HG03575 (cell line): ENCODE results near the gene SPATA13.

Experiments
- ATAC-seq: cut with Tn5 transposase; IDR thresholded peaks from one replicate; pipeline ENCODE4 v1.9.1; 2021; ENCODE audit not compliant: unreplicated experiment, insufficient number of reproducible peaks, low FRiP score; ENCODE audit errors: extremely low read depth

Gene SPATA13

DNA sequence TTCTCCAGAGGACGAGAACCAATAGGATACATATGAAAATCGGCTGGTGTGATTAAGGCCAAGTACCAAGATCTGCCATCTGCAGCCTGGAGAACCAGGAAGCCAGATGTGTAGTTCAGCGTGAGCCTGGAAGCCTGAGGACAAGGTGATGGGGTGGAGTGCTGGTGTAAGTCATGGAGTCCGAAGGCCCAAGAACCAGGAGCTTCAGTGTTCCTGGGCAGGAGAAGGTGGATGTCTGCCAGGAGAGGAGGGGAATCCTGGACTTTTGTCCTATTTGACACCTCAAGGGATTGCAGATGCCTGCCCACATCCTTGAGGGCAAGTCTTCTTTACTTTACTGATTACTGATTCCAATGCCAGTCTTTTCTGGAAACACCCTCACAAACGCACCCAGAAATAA is 71.5 kb downstream of the SPATA13 start:
- ATAC-seq: no peak

DNA sequence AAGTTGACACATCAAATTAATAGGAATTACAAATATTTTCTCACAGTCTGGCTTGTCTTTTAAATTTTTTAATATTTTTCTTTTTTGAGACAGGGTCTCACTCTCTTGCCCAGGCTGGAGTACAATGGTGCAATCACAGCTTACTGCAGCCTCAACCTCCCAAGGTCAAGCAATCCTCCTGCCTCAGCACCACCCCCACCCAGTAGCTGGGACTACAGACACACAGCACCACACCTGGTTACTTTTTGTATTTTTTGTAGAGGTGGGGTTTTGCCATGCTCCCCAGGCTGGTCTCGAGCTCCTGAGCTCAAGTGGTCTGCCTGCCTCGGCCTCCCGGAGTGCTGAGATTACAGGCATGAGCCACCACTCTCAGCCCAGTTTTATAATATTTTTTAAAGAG is 72.0 kb downstream of the SPATA13 start:
- ATAC-seq: no peak

DNA sequence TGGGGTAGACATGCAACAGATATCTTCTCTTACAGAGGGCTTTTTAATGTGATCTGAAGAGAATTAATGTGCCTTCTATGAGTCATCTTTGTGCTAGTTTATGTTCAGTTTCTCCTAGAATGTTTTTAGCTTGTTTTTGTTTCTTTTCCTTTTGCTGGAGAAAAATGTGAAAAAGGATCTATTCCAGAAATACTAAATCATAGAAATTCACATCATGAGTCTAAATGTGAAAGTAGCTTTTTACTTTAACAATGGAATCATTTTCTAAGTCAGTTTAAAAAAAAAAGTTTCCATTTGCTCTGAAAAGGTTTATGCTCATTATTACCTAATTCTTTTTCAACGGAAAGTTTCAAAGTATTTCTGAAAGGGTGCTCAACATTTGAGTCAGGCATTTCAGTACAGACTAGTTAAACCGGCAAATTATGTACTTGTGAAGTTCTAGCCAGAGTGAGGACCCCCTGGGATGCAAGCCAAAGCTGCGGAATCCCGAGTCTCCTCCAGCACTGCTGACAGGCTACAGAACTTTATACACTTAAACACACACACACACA is 72.9 kb downstream of the SPATA13 start:
- ATAC-seq: no peak

DNA sequence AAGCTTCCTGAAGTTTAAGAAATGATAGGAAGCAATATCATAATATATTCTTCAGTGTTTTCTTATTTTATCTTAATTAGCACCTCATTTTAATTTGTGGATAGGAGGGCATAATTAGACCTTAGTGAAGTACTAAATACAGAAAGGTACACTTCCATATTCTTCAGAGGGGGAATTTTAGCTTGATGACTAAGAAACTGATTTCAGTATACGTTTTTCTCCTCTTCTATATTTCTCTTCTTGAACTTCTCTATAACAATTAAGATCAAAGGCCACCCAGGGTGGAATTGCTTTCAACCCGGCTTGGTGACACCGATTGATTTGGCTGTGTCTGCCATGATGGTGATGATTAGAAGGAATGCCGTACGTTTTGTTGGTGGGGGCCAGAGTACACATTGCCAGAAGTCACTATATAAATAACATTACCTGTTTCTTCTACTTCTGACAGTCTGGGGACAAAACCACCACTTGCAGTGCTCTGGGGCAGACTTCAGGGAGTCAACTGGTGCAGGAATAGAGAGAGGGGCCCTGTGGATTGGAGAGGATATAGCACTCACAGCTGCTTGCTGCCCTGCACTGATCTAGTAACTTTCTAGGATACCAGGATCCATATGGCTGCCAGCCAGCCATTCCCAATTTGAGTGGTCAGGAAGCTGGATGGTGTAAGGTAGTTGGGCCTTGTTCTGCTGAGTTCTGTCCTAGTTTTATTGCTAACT is 73.8 kb downstream of the SPATA13 start:
- no peak for ATAC-seq

DNA sequence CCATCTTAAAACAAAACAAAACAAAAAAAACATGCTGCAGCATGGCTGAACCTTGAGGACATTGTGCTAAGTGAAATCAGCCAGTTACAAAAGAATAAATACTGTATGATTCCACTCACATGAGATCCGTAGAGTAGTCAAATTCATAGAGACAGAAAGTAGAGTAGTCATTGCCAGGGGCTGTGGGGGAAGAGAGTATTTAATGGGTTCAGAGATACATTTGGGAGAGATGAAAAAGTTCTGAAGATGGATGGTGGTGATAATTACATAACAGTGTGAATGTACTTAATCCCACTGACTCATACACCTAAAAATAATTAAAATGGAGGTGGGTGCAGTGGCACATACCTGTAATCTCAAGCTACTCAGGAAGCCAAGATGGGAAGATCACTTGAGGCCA is 76.8 kb downstream of the SPATA13 start:
- no peak for ATAC-seq

DNA sequence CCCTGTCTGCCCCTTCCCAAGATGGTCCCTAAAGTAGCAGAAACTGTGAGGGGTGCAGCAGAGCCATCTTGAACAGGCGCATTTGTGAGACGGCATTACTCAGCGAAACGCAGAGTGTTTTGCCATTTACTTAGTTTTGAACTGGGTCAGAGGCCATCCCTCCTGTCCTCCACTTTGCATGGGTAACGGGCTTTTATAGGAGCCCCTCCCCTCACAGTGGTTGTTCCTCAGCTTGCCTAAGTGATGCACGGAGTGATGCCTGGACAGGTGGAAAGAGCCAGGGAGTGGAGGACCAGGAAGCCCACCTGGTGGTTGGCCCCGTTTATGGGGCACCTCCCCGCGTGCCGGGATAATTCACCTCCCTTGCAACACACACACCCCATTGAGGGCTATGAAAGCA is 80.8 kb downstream of the SPATA13 start:
- no peak for ATAC-seq

DNA sequence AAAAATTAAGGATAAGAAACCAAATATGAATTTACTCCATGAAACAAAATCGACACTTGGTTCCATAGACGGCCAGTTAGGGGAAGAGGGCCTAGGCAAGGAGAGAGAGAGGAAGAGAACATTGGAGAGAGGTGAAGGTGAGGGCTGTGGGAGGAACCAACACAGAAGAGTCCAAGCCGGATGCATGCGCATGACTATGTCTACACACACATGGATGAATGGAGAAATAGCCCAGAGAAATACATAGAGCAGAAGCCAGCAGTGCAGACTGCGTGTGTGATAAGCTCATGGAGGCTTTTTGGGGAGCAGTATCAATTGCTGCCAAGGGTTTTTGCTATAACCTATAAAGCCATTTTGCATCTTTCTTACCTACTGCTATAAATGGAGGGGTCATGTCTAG is 81.6 kb downstream of the SPATA13 start:
- no peak for ATAC-seq

DNA sequence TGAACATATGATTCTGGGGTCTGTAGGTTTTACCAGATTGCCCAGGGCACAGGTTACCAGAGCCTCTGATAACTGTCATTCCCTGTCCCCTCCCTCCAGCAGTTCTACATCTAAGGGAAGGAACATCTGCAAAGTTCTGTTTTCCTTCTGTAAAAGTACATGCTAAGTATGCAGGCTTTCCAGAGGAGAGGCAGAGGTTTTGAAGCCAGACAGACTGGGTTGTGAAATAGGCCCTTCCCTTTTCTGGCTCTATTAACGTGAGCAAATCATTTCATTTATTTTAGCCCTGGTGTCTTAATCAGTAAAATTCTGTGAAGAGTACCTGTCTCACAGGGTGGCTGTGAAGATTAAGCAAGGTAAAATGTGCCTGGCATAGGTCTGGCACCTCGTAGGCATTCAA is 82.8 kb downstream of the SPATA13 start:
- no peak for ATAC-seq

DNA sequence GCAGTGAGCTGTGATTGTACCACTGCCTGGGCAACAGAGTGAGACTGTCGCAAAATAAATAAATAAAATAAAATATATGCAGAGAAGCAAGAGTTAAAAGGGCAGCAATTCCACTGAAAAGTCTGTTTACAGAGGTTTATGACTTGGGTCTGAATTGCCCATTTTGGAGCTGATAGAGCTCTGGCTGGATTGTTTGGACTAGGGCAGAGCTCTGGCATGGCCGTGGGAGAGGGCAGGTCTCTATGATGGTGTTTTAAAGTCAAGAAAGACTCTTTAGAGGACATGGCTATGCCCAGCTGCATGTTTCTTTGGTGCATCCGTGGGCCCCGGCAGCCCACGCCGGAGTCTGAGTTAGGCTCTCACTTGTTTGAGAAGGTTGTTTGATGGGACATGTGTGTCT is 84.3 kb downstream of the SPATA13 start:
- ATAC-seq: no peak

DNA sequence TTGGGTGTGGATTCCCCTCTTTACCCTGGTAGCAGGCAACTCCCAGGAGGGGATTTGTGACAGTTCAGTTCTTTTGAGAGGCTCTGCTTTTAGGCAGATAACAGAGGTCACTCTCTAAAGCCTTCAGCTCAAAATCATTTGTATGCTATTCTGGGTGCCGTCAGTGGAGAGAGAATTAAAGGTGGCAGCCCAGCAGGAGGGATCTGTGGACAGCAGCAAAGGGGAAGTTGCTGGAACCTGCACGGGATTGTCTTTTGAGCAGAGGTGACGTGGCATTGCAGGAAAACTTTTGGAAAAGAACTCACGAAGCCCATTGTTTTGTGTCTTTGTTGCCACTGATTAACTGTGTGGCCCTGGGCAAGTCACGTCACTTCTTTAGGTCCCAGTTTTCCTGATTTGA is 86.5 kb downstream of the SPATA13 start:
- no peak for ATAC-seq

DNA sequence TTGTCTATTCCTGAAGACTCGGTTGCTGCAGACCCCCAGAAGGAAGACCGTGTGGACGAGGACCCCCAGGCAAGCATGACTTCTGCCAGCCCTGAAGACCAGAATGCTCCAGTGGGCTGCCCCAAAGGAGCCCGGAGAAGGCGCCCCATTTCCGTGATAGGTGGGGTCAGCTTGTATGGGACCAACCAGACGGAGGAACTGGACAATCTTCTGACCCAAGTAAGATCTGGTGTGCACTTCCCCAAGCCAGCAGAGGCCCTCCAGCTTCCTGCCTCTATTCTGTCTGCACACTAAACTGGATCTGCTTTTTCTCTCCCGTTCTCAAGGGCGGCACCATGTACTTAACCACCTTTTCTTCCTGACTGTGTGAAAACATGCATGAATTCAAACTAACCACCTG is 89.1 kb downstream of the SPATA13 start:
- ATAC-seq: no peak

DNA sequence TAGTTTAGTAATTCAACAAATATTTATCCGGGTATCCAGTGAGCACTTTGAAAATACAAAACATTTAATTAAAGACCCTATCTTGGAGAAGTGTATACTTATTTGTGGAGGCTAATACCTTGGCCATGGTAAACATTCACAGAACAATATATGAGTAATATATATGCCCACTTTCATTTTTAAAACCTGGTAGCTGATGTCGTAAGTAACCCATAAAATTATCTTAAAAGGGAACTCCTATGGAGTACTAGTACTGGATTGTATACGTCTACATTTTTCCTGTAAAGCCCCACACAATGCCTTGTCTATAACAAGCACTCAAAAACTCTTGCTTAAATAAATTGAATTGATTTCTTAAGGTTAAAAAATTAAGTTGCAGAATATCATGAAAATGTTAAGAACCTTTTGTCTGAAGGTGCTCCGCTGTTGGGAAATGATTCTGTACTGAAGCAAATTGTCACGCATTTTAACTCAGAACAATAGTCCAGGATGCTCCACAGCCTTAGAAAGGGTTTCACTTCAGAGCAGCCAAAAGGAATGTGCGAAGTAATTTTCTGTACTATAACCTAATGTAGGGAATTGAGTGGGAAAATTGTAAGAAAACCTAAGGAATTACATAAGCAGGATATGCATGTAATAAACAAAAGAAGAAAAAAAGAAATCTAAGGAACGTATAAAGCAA is 90.0 kb downstream of the SPATA13 start:
- ATAC-seq: no peak

DNA sequence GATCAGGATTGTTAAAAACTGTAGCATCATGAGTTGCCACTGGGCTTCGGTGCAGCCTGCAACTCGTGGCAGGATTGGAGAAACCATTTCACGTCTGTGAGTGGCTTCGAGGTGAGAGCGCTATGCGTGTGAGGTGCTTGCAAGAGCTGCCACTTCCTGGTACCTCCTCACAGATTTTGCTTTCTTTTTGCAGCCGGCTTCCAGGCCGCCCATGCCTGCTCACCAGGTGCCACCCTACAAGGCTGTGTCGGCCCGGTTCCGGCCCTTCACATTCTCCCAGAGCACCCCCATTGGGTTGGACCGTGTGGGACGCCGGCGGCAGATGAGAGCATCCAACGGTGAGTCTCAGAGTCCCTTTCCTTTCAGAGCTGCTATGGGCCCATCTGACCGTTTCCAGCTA is 91.0 kb downstream of the SPATA13 start:
- no peak for ATAC-seq

DNA sequence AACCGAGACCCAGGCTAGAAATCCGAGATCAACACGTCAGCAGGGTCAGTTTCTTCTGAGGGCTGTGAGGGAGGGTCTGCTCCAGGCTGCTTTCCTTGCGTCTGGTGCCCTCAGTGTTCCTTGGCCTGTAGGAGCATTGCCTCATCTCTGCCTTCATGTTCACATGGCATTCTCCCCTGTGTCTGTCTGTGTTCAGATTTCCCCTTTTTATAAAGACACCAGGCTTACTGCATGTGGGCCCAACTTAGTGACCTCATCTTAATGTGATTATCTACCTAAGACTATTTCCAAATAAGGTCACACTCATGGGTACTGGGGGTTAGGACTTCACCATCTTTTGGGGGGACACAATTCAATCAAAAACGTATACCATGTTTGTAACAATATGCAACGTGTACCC is 91.6 kb downstream of the SPATA13 start:
- no peak for ATAC-seq

DNA sequence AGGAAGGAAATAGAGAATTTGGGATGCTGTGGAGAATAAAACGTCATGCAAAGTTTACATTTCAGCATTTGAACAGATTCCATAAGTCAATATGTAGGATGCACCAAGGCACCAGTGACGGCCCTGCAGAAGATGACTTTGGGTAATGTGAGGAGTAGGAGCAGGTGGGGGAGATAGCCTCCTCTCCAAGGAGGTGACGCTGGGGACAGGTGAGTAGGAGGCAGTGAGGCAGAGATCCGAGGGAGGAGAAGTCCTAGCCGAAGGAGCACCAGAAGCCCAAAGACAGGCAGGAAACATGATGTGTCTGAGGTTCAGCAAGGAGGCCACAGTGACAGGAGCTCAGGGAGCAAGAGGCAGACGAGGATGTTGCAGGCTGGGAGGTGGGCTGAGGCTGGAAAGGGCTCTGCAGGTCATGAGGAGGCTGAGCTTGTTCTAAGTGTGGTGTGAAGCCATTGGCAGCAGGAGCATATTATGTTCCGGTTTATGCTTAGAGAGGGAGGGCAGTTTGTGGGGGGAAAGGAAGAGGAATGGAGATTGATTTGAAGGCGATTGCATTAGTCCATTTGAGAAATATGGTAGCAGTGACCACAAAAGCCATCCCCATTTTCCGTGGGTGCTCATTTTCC is 93.1 kb downstream of the SPATA13 start:
- ATAC-seq: no peak

DNA sequence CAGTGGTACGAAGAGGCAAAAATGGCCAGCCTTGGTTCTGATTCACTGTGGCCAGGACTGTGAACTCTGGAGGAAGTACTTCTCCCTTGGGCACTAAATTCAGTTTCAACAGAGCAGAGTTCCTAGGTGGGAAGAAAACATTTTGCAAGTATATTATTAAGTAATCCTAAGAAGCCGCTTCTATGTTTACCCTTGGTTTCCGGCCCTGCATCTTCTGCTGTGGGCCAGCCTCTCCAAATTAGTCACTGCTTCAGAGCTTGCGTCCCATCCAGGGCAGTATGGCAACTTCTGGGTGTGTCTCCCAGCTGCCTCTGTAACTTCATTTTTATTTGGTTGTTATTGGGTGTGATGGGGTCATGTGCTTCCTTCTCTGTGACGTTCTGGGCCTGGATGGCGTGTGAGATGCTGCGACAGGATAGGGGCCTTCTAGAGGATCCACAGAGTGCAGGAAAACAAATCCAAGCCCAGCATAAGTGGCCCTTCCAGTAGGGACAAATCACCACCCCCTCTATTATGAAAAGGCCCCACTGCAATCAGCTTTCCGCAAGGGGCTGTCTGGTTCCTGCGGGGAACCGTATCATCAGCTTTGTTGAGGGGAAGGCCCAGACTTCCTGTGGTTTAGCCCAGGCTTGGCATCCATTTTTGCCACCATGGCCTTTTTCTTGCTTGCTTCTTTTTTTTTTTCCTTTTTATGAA is 93.8 kb downstream of the SPATA13 start:
- ATAC-seq: no peak

DNA sequence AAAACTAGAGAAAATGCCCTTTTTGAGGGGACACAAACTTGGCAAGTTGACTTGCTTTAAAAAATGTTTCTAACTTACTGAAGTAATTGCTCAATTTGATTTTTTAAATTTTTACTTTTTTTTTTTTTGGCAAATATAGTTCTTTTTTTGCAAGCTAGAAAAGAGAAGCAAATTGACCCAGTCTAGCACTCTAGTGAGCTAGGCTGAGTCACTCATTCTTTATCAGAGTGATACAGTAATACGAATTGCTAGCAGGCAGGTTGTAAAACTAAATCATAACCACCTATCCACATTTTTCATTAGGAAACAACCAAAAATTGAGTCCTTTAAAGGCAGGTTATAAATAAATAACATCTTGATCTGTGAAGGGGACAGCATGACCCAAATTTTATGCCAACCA is 97.0 kb downstream of the SPATA13 start:
- ATAC-seq: no peak

DNA sequence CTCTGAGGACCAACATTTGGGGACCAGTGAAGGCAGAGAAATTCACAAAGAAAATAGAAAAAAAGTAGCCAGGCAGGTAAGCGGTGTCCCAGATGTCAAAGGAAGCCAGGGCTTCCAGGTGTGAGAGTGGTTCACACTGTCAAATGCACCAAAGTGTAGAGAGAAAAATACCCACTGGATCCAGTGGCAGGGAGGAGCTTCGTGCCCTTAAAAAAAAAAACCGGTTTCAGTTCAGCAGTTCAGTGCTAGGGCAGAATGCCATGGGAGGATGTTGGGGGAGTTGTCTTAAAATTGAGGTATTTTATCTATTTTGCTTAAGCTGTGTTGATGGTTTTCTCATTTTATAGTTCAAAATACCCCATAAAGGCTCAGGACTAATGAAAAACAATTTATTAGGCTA is 101.0 kb downstream of the SPATA13 start:
- no peak for ATAC-seq

DNA sequence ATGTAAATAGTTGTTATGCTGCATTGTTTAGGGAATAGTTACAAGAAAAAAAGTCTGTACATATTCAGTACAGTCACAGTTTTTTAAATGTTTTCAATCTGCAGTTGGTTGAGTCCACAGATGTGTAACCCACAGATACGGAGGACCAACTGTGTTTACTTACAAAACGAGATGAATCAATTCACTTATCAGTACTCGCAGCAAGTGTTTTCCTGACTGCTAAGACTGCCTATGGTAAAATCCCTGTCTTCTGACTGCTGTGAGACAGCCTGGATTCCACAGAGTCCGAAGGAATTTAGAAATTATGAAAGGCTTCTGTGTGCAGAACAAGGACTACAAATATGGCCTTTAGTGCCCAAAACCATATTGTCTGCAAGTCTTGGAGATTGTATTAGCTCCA is 103.1 kb downstream of the SPATA13 start:
- no peak for ATAC-seq

DNA sequence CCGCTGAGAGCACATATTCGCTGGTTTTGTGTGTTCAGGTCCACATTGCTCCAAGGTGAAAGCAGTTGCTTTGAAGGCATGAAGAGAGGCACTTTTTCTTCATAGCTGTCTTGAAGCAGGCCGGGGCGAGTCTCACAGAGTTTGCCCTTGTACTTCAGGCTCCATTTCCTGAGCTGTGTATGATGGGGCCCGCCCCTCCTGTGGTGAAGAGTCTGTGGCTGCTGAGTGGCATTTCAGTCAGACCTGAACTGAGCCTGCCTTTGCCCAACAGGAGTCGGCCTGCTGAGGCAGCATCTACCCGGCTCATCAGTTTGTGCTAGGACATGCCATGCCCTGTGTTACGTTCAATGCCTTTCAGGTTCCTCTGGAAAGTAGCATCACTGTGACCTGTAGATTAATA is 104.5 kb downstream of the SPATA13 start:
- ATAC-seq: no peak
